Chondrocyte (in vitro differentiated cells): Measurements from ENCODE around the gene PTTG1IP. TPM values are rescaled to one million over a fixed set of nuclear protein-coding genes. Genes with fewer than 3 reads are reported as not detected.

ENCODE experiments used
- DNase-seq: peaks from one replicate; pipeline ENCODE4 v3.0.0; 2021; ENCODE audit warnings: mixed read lengths, low spot score
- H3K27ac Mint-ChIP-seq: one replicate; pipeline ENCODE4 v1.8.0; 2021; ENCODE audit warnings: mild to moderate bottlenecking, moderate library complexity, mixed read lengths; ENCODE audit not compliant: unreplicated experiment
- H3K27me3 Mint-ChIP-seq: 2 replicates; pipeline ENCODE4 v1.8.0; 2021; ENCODE audit warnings: low read depth, mixed read lengths
- H3K36me3 Mint-ChIP-seq: 2 replicates; pipeline ENCODE4 v1.8.0; 2021; ENCODE audit warnings: low read depth, mixed read lengths
- H3K4me1 Mint-ChIP-seq: 2 replicates; pipeline ENCODE4 v1.8.0; 2021; ENCODE audit warnings: low read depth, mild to moderate bottlenecking, mixed read lengths
- H3K4me3 Mint-ChIP-seq: one replicate; pipeline ENCODE4 v1.8.0; 2021; ENCODE audit warnings: mild to moderate bottlenecking, moderate library complexity, mixed read lengths; ENCODE audit not compliant: unreplicated experiment
- H3K9me3 Mint-ChIP-seq: 2 replicates; pipeline ENCODE4 v1.8.0; 2021; ENCODE audit warnings: low read depth, mixed read lengths
- total RNA-seq: library from RNA; stranded (reverse); gene quantifications from 3 replicates; pipeline ENCODE4 v1.2.1, GENCODE V29; 2021
- TF ChIP-seq, protein P1 (sequence below): fragments of 200-600 bp; sonication (generic); IDR thresholded peaks from 2 replicates; pipeline ENCODE4 v1.5.0; 2021; ENCODE audit warnings: antibody characterized with exemption, mild to moderate bottlenecking, moderate library complexity

The PTTG1IP gene
- total RNA-seq, 1 donor from 2014 or later = 329 TPM

DNA sequence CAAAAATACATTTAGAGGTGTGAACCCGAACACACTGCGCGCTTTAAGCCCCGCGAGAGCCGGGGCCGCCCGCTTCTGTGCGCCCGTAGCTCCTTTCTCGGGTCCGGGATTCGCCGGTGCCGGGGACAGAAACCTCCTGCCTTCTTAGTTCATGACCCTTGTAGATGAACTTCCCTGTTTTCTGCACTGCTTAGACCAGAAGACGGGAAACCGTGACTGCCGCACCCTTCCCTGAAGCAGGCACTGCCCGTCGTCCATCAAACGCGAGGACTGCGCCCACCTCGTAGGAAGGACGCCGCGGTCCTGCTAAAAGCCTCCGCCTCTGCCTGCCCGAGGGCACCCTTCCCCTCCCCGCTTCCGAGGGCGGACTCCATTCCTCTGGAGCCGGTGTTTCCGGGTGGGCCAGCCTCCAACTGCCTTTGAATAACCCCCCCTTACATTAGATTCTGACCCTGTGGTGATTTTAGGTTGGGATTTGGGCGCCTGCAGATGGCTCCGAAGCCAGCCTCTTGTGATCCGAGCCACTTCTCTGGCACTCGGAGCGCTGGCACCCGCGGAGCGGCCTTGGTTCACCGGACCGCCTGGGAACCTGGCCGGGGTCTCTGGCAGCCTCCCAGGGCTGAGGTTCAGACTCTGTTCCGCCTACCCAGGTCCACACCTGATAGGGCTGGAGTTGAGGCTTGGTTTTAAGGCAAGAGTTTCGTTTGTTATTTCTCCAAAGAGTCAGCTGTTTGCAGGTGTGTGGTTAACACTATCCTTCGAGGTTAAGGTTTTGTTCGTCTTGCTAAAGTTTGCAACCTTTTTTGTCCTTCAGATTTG is 1.2 kb upstream of the PTTG1IP start:
- Mint-ChIP-seq H3K27me3 (no peaks in the 10 kb centered on the region), H3K4me1 (peaks cover 43% of the 10 kb centered on the region), H3K9me3 (no peaks in the 10 kb centered on the region), H3K4me3 (peak overlapping the region; percentile 78), H3K27ac (peak overlapping the region; percentile 82), H3K36me3 (peaks cover 3% of the 10 kb centered on the region)
- TF ChIP-seq, protein P1, sequence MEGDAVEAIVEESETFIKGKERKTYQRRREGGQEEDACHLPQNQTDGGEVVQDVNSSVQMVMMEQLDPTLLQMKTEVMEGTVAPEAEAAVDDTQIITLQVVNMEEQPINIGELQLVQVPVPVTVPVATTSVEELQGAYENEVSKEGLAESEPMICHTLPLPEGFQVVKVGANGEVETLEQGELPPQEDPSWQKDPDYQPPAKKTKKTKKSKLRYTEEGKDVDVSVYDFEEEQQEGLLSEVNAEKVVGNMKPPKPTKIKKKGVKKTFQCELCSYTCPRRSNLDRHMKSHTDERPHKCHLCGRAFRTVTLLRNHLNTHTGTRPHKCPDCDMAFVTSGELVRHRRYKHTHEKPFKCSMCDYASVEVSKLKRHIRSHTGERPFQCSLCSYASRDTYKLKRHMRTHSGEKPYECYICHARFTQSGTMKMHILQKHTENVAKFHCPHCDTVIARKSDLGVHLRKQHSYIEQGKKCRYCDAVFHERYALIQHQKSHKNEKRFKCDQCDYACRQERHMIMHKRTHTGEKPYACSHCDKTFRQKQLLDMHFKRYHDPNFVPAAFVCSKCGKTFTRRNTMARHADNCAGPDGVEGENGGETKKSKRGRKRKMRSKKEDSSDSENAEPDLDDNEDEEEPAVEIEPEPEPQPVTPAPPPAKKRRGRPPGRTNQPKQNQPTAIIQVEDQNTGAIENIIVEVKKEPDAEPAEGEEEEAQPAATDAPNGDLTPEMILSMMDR = no peak
- DNase-seq = no peak

DNA sequence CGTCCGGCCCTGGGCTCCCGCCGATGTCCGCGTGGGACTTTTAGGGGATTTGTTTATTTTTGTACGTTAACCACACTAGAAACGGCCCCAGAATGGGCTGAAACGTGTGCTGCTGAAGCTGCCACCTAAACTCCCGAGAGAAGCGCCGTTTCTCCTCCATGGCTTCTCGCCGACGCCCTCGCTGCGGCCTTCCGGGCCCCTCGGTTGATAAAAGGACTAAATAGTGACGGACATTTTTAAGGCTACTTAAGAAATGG is 678 bp upstream of the PTTG1IP start:
- Mint-ChIP-seq H3K27me3 (no peaks in the 10 kb centered on the region), H3K4me3 (peak overlapping the region; percentile 78), H3K27ac (peak overlapping the region; percentile 82), H3K9me3 (no peaks in the 10 kb centered on the region), H3K4me1 (peaks cover 47% of the 10 kb centered on the region), H3K36me3 (peaks cover 3% of the 10 kb centered on the region)
- no peak for DNase-seq
- TF ChIP-seq, protein P1 = no peak

DNA sequence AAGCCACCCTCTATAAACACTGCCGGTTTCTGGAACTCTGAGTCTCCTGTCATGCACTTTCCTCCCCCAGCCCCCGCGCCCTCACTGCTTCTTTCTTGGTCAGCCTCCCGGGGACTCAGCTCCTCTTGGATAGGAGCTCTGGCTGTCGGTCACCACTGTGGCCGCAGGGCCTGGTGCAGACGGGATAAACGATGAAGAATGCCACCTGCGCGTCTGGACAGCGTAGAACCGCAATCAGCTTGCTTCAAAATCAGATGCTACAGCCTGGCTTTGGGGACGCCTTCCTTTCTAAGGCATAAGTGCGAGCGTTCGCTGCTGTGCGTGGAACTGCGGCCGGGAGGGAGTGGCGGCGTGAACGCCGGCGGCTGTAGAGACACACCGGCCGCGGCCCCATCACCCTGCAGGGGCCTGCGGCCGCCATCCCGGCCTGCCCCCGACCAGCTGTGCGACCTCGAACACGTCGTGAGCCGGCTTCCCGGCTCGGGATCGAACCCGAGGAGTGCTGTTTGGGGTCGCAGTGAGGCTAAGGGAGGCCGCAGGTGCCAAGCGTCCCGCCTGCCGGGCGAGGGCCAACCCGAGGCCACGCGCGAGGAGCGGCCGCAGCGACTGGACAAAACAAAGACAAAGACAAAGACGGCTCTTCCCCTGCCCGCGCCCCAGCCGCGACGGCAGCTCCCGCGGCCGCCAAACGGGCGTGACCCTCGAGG is 688 bp downstream of the PTTG1IP start:
- H3K36me3 Mint-ChIP-seq = peaks cover 3% of the 10 kb centered on the region
- H3K27ac Mint-ChIP-seq = peak overlapping the region; percentile 96
- no peaks in the 10 kb centered on the region for H3K27me3 Mint-ChIP-seq
- peaks cover 60% of the 10 kb centered on the region for H3K4me1 Mint-ChIP-seq
- peak overlapping the region; percentile 92 for H3K4me3 Mint-ChIP-seq
- no peaks in the 10 kb centered on the region for H3K9me3 Mint-ChIP-seq
- TF ChIP-seq, protein P1 = no peak
- peak; percentile 79 for DNase-seq

DNA sequence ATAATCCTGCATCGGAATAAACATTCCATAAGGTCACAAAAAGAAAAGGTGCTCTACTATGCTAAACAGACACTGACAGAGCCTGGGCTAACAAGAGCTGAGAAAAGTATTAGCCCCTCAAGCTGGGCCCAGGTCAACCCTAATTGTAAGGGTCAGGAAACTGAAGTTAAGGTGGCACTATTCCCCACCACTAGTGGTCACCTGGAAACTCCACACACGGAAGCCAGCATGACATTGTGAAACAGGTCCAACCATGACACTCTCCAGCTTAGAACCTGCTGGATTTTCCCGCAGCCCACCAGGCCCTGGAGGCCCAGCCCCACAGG is 1.2 kb downstream of the PTTG1IP start:
- H3K27ac Mint-ChIP-seq = peak overlapping the region; percentile 96
- peaks cover 3% of the 10 kb centered on the region for H3K36me3 Mint-ChIP-seq
- H3K9me3 Mint-ChIP-seq = no peaks in the 10 kb centered on the region
- H3K4me3 Mint-ChIP-seq = peak overlapping the region; percentile 92
- peaks cover 65% of the 10 kb centered on the region for H3K4me1 Mint-ChIP-seq
- DNase-seq = no peak
- TF ChIP-seq, protein P1 = no peak
- H3K27me3 Mint-ChIP-seq = no peaks in the 10 kb centered on the region

DNA sequence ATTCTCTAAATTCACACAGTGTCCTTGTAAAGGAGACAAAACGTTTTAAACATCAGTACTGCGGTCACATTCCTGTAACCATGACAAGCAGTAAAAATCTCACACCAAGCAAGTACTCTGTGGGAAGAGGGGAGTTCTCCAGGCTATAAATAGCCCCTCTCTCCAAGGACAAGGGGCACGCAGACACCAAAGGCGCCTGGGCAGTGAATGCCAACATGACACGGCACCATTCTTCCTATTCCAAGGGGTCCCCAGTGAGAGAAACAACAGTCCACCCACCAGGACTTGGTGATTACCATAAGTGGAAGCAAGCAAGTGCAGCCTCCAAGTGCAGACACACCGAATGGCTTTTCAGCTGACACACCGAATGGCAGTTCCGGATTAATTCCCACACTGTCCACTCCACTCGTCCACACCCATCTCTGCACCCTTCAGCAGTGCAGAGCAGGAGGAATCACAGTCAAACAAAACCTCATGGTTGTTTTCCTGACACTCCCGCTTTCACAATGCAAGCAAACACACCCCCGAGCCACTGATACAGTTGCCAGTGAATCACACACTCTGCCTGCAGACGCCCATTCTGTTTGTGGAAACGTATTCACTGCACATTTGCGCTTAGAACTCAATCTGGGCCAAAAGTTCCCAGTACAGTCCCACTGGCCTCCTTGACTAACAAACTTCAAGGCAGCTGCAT is 1.8 kb downstream of the PTTG1IP start:
- H3K4me1 Mint-ChIP-seq = peaks cover 71% of the 10 kb centered on the region

More for the DNA sequence above, 1.8 kb downstream of the PTTG1IP start:
- Mint-ChIP-seq H3K9me3 (no peaks in the 10 kb centered on the region), H3K4me3 (peak overlapping the region; percentile 92), H3K27ac (peak overlapping the region; percentile 96), H3K36me3 (peaks cover 3% of the 10 kb centered on the region), H3K27me3 (no peaks in the 10 kb centered on the region)
- TF ChIP-seq, protein P1 = no peak
- DNase-seq = peak; percentile 57
